Esophagus muscularis mucosa (tissue), 3 donors: ENCODE measurements around the gene ADCY9.

Source experiments
- POLR2A ChIP-seq: fragments of 450-650 bp; IDR thresholded peaks from one replicate; pipeline ENCODE4 v1.6.1; 2017; ENCODE audit warnings: antibody characterized with exemption, moderate library complexity, mild to moderate bottlenecking, low read depth
- TF ChIP-seq, protein P1 (sequence below), 3 experiments: fragments of 200-600 bp in 2 of 3; fragments of 450-650 bp in 1 of 3; sonication (generic) in 2 of 3; IDR thresholded peaks; one replicate each; pipeline ENCODE4 v1.5.1; 2017 to 2019; ENCODE audit warnings: antibody characterized with exemption in 3 of 3, mild to moderate bottlenecking in 2 of 3, moderate library complexity in 1 of 3

DNA sequence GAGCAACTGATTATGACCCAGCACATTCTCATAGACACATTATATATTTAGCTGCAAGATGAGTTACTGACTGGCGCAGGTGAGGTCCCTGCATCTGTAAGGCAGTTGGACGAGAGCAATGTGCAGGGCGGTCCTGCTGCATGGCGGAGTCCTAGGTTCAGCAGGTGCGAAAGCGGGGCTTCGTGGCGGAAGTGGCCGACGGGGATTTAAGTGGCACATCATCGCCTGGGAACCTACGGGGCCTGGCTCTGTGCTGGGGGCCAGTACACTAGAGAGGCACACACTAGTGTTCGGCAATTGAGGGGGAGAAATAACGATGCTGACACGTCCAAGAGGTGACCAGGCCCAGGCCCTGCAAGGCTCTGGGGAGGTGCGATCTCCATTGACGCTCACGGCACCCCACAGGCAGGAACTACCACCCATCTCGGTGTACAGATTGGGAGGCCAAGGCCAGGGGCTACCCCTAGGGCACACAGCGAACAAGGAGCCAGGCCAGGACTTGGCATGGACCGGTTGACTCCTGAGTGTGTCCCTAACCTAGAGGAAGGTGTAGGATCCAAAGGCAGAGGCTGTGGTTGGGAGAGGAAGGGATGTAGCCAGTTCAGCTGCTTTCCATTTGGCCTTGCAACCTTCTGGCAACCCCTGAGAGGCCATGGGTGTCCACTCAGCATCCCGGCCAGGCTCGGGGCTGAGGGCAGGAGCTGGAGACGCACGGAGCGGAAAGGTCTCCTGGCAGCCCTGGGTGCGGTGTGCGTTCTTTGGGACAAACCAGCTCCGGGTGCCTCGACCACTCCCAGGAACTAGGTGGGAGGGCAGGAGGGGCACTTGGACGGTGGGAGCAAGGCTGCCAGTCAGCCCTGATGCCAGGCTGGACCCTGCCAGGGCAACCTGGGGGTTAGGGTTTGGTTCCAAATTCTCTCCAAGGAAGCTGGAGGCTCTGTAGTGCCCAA lies 131.9 kb downstream of the ADCY9 start:
- no peak for TF ChIP-seq POLR2A
- TF ChIP-seq, protein P1, sequence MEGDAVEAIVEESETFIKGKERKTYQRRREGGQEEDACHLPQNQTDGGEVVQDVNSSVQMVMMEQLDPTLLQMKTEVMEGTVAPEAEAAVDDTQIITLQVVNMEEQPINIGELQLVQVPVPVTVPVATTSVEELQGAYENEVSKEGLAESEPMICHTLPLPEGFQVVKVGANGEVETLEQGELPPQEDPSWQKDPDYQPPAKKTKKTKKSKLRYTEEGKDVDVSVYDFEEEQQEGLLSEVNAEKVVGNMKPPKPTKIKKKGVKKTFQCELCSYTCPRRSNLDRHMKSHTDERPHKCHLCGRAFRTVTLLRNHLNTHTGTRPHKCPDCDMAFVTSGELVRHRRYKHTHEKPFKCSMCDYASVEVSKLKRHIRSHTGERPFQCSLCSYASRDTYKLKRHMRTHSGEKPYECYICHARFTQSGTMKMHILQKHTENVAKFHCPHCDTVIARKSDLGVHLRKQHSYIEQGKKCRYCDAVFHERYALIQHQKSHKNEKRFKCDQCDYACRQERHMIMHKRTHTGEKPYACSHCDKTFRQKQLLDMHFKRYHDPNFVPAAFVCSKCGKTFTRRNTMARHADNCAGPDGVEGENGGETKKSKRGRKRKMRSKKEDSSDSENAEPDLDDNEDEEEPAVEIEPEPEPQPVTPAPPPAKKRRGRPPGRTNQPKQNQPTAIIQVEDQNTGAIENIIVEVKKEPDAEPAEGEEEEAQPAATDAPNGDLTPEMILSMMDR (IDR thresholded peaks at IDR 0.05), result no peak
